Measurements from ENCODE around the gene SLC12A3.
A peak's percentile ranks its signal among the peaks of the same experiment; 100 is the strongest.
"Not testable (repeated sequence)": the region's sequence is repeated elsewhere in the genome, so short reads cannot be mapped to it uniquely, and the experiment has no call there.

The SLC12A3 gene

DNA sequence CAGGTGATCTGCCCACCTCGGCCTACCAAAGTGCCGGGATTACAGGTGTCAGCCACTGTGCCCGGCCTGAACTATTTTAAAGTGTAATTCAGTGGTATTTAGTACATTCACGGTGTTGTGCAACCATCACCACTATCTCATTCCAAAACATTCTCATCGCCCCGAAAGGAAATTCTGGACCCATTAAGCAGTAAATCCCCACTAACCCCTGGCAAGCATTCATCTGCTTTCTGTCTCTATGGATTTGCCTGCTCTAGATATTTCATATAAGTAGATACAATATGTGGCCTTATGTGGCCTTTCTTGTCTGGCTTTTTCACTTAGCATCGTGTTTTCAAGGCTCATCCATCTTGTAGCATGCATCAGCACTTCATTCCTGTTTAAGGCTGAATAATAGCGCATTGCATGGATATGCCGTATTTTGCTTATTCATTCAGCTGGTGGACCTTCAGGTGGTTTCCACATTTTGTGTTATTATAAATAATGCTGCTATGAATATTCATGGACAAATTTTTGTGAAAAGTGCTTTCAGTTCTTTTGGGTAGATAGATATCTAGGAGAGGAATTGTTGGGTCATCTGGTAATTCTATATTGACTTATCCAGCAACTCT is 58.6 kb downstream of the SLC12A3 start:
- no peak for DNase-seq (ENCODE audit: low read depth)

DNA sequence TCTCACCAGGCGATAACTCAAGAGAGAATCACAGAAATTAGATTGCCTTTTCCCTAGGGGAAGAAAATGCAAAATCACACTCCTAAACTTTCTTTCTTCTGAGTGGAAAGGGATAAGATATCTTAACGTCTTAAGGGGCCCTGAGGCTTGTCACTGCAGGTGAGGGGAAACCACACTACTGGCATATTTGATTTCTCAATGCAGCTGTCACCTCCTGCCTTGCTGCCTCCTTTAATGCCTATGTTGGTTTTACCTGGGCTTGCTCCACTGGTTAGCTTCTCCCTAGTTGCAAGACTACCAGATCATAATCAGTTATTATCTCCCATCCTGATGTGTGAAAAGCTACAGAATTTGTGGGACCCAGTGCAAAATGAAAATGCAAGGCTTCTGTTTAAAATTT is 62.5 kb downstream of the SLC12A3 start:
- DNase-seq (ENCODE audit: low read depth): no peak

DNA sequence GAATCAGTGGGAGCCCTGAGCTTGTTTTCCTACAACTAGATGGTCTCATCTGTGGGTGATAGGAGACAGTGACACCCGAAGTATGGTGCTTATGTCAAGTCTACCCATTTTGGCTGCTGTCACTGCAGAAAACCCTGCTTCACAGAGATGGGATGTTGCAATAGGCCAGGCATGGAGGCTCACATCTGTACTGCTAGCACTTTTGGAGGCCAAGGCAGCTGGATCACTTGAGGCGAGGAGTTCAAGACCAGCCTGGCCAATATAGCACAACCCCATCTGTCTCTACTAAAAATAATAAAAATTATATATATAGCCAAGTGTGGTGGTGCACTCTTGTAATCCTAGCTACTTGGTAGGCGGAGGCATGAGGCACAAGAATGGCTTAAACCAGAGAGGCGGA is 64.6 kb downstream of the SLC12A3 start:
- DNase-seq (ENCODE audit: low read depth): no peak

DNA sequence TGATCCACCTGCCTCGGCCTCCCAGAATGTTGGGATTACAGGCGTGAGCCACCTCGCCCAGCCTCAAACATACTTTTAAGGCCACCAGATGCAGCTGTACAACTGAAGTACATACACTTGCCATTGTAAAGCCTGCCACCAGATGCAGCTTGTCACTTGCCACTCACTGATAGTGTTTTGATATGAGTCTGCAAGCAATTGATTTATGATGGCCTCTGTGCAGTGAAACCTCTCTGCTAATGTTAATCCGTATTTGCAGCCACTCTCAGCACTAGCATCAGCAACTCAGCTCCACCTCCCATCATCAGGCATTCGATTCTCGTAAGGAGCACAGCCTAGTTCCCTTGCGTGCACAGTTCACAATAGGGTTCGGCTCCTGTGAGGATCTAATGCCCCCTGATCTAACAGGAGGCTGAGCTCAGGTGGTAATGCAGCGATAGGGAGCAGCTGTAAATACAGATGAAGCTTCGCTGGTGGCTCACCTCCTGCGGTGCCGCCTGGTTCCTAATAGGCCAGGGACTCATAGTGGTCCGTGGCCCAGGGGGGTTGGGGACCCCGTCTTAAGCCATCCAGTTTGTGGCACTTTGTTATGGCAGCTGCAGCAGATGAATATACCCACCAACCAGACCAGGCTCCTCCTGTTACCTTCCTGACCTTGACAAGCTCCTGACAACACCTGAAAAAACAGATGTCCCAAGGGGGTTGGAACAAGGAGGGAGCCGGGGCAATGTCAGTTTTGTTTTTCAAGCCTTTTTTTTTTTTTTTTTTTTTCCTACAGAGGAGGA is 65.7 kb downstream of the SLC12A3 start:
- no peak for DNase-seq (ENCODE audit: low read depth)

DNA sequence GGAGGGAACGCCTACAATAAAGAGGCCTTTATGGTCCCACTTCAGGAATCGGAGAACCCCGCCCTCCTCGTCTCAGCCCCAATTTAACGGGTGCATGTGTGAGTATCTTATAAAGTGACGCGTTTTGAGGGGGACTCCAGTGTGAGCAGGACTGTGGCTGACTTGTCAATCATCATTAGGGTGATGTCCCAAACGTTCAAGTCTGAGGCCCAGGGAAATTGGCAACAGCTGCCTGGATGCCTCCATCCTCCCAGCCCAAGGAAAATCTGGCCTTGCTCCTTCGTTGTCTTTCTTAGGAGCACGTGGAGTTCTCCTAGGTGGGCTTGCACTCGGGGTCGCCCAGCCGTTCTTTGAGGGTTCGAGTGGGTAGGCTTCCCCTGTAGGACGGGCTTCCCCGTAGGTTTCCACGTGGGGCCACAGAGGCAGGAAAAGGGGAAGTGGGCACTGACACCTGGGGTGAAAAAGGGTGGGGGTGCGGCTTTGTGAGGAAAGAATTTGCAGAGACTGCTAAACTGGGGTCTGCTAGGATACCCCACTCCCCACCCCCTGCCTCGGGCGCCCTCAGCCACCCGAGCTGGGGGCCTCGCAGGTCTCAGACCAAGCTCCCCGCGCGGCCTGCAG is 66.4 kb downstream of the SLC12A3 start:
- no peak for DNase-seq (ENCODE audit: low read depth)

DNA sequence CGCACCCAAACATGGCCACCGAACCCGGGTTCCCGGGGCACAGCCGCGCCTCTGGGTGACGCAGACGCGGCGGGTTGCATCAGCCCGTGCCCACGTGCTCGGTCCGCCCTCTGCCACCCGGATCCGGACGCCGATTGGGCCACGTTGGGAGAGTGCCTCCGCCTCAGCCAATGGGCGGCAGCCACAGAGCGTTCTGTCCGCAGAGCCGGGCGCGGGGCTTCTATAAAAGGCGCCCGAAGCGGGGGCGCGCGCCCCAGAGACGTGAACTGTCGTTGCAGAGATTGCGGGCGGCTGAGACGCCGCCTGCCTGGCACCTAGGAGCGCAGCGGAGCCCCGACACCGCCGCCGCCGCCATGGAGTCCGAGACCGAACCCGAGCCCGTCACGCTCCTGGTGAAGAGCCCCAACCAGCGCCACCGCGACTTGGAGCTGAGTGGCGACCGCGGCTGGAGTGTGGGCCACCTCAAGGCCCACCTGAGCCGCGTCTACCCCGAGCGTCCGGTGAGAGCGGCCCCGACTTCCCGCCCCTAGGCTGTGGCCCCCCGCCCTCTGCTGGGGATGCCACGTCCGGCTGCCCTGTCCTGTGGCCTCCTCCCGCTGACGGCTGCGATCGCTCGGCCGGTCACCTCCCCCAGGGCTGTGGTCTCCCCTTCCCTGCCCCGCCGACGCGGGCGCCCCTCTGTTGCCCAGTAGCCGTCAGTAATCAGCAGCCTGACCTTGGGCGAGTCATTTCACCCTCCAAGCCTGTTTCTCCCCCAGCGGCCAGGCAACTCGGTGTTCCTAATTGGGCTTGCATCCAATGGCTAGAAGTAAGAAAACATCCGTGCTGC is 67.1 kb downstream of the SLC12A3 start, which contains the start of gene HERPUD1:
Gene HERPUD1, plus strand, starts transcription at position 251 of the 829 bp plus-strand sequence. Its CDS starts 103 bp downstream, at position 354.
- DNase-seq (ENCODE audit: low read depth): peak; percentile 99

DNA sequence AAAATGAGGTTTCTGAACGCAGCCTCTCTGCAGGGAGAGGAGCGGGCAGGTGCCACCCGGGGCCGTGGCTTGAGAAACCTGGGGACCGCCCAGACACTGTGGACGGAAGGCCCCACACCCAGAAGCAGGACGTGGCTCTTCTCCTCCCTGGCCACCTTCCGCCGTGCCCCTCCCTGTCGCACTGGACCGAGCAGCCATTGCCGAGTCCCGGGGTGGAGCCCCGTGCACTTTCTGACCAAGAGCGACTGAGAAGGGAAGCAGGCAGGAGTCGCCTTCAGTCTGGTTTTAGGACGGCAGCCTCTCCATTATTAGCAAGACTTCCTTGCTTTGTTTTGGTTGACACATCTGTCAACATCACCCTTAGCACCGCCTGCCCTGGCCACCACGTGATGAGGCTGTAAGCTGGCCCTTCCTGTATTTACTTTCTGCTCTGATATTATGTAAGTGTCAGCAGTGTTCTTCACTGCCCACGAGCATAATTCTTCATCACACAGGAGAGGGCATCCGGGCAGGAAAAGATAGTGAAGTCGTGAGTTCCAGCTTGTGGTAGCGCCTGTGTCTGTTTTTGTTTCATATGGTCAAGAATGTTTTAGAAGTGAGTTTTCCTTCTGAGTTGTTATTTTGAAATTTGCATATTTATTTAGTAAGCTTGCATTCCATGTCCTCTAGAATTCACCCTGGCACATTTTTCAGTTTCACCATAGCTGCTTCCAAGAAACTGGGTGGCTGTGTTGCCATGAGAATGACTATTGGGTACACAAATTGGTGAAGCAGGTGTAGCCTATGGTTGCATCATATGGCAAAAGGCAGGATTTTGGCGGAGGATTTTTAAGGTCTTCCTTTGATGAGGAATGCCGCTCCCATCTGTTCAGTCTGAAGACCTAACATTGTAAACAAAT is 68.0 kb downstream of the SLC12A3 start:
- peak; percentile 20 for DNase-seq (ENCODE audit: low read depth)

DNA sequence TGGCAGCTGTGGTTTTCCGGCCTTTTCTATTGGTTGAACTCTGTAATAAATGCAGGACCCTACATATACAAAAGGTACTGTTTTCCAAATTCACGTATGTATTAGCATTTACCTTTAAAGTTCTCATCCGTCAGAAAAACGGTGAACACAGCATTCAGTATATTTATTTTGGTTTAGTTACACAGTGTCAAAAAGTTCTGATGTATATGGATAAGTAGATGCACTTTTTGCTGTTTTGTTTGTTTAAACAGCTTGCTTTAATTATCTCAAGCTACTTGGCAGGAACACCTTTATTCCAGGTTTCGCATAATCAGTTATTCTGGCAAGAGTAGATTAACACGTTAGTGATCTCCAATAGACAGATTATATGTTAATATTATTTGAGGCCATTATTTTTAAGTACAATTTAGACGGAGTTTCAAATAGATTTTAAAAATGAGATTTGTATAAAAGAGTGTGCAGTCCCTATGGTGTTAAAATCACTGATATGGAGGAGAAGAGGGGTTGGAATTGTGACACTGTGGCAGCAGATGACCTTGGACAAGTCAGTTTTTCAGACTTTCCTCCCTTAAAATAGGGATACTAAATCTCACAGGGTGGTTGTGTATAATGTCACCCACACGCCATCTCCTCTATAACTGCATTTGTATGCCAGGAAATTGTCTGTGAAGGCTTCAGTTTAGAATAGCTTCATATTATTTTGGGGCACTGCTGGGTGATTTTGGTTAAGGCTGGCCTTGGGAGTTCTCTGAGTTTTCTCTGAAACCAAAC is 69.0 kb downstream of the SLC12A3 start:
- DNase-seq (ENCODE audit: low read depth): no peak

DNA sequence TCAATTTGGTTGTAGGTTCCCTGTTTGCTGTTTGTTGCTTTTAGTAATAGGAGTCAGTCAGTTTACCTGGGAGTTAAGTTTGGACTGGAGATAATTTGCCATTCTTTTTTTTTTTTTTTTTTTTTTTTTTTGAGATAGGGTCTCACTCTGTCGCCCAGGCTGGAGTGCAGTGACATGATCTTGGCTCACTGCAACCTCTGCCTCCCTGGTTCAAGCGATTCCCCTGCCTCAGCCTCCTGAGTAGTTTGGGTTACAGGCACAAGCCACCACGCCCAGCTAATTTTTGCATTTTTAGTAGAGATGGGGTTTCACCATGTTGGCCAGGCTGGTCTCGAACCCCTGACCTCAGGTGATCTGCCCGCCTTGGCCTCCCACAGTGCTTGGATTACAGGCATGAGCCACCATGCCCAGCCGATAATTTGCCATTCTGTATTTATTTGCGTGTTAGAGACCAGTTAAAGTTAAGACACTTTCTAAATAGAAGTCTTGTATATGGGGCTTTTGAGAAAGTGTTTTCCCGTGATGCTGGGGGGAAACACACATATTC is 69.7 kb downstream of the SLC12A3 start:
- not testable (repeated sequence) for DNase-seq (ENCODE audit: low read depth)

DNA sequence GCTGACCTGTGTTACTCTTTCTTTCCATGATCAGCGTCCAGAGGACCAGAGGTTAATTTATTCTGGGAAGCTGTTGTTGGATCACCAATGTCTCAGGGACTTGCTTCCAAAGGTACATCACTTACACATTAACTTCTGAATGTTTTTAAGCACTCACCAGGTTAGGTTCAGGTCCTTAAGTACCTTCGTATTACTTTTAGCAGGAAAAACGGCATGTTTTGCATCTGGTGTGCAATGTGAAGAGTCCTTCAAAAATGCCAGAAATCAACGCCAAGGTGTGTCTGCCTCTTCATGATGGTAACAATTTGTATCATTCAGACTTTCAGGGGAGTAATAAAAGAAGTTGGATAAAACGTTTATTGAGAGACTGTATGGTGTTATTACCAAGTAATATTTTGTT is 70.2 kb downstream of the SLC12A3 start:
- no peak for DNase-seq (ENCODE audit: low read depth)

DNA sequence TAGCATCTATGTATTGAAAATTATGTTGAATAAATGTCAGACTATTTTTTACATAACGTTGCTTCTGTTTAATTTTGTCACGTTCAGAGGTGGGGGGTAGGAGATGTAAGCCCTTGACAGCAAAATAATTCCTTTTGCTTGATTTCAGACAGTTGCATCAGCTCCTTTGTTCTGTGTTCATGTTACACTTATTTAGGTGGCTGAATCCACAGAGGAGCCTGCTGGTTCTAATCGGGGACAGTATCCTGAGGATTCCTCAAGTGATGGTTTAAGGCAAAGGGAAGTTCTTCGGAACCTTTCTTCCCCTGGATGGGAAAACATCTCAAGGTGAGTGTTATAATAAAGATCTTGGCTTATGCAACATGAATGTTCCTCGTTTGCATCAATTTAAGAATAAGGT is 71.5 kb downstream of the SLC12A3 start:
- DNase-seq (ENCODE audit: low read depth): no peak

DNA sequence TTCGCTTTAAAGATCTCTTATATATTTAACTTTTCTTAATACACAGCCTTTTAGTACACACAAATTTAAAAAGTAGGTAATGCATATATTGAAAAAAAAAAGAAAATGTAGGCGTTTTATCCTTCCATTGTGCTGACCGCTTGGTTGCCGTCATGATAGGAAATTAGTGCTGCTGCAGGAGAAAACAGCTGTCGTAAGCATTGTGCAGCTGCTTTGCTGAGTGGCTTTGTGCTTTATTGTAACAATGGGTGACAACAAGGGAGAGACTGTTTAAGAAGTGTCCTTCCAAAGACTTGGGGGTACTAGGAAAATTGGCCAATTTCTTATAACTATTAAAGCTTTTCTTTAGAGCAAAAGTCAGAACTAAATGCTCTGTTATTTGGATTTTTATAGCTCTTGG is 71.9 kb downstream of the SLC12A3 start:
- DNase-seq (ENCODE audit: low read depth): no peak

DNA sequence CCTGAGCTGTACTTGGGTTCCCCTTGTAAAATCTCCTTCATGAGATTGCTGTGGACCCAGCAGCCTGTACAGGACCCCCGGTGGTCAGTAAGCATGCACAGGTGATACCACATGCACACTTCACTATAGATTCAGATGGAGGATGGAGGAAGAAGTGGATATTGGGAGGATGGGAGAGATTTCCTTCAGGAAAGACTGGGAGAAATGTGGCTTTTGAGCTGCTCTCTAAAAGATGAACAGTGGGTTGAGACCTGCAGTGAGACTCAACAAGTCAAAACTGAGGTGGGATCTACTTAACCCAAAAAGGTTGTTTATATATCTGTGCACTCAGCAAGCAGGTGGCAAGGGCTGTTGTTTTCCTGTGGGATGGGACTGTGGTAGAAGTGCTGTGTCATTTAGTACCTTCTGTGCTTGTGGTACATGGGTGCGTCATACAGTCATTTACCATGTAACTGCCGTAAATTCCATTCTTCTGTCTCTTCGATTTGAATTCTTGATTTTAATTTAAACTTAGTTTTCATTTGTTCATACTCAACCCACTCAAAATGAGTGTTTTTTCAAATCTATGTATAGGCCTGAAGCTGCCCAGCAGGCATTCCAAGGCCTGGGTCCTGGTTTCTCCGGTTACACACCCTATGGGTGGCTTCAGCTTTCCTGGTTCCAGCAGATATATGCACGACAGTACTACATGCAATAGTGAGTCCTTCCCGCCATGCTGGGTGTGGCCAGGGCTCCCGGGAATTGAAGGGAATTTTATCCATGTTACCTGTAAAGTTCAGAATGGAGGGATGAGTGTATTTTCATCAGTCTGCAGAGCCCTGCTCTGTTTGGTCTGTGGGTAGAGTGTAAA is 73.9 kb downstream of the SLC12A3 start:
- DNase-seq (ENCODE audit: low read depth): no peak

DNA sequence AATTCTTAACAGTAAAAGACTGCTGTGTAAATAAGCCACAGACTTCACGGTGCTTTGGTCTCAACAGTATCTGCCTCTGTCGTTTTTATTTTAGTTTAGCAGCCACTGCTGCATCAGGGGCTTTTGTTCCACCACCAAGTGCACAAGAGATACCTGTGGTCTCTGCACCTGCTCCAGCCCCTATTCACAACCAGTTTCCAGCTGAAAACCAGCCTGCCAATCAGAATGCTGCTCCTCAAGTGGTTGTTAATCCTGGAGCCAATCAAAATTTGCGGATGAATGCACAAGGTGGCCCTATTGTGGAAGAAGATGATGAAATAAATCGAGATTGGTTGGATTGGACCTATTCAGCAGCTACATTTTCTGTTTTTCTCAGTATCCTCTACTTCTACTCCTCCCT is 74.8 kb downstream of the SLC12A3 start:
- no peak for DNase-seq (ENCODE audit: low read depth)

DNA sequence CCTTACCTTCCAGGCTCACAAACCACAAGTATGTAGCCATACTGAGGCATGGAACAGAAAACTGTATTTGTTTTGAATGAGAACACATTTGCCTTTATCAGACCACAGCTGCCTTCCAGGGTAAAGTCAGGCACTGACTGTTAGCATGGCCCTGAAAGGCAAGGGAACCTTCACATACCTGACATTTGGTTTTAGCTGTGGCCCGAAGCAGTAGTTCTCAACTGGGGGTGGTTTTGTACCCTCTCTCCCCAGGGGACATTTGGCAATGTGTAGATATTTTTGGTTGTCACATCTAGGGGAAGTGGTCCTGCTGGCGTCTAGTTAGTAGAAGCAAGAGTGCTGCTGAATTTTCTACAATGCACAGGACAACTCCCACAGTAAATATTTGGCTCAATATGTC is 76.1 kb downstream of the SLC12A3 start:
- no peak for DNase-seq (ENCODE audit: low read depth)

DNA sequence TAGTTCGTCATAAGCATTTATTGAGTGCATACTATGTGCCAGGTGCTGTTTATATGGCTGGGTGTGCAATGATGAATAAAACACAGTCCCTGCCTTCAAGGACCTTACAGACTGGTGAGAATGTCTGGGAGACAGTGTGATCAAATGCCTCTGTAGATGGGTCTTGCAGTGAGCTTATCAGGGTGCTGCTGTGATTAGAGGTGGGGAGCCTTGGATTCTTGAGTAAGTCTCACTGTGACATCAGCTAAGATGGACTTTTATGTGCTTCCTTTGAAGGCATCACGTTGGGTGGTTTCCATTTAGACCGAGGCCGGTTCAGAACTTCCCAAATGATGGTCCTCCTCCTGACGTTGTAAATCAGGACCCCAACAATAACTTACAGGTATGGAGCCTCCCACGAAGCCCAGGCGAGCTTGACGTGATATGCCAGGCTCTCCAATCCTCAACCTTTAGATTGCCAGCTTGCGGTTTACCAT is 76.9 kb downstream of the SLC12A3 start:
- no peak for DNase-seq (ENCODE audit: low read depth)

DNA sequence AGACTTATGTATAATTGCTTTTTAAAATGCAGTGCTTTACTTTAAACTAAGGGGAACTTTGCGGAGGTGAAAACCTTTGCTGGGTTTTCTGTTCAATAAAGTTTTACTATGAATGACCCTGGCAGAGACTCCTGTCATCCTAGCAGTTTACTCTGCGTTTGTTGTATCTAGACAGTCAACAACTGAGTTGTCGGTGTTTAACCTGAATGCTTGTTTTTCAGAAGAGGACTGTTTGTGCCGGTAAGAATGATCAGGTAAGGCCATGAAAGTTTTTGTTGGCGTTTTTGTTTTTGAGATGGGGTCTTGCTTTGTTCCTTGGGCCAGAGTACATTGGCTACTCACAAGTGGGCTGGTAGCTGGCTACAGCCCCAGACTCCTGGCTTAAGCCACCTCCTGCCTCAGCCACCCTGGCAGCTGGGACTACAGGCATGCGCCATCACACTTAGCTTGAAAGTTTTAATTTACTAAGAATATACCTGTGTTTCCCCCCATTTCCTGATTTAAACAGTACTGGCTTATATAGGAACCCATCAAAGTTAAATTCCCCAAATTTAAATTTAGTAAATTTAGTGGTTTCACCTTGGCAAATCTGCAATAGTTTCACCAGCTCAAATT is 78.9 kb downstream of the SLC12A3 start:
- no peak for DNase-seq (ENCODE audit: low read depth)

DNA sequence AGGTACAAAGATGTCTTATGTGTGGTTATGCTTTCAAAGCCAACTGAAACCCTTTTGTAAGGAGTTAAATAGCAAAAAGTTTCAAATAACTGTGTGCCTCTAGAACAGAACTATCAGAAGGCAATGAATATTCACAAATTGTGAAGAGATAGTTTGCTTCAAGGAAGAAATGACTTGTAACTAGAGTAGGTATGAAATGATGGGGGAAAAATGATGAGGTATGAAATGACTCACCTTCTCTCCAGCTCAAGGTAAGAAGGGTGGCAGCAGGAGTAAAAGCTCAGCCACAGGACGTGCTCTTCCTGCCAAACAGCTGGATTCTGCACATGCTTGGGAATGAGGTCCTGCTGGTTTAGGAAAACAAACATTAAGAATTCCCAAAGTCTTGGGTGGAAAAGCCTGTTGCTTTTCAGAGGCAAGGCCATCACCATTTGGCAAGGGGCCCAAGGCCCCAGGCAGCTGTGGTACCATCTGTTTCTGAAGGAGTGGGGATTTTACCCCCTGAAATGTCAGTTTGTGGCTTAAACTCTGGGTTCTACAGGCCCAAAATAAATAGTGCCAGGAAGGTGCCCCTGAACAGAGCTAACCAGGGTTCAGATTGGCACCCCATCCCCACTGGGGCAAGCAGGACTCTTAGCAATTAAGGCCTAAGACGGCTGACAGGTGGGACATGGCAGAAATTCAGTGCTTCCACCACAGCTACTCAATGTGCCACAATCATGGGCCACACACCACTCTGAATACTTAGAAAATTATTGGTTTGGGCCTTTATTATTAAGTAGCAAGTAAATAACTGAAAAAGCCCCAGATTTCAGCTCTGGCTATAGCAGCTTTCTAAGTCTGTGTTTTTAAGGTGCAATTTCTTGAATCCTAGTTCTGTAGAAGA is 80.2 kb downstream of the SLC12A3 start:
- DNase-seq (ENCODE audit: low read depth): no peak
